HepG2 (cell line): ENCODE data around the gene RBBP5.

Experiments used
- CTCF ChIP-seq: sonication (generic); formaldehyde crosslinking; IDR thresholded peaks from 2 replicates; pipeline ENCODE4 v1.5.0; 2020; ENCODE audit warnings: mild to moderate bottlenecking, missing genetic modification reagents, moderate library complexity
- EZH2 ChIP-seq: conservative IDR thresholded peaks from 2 replicates; pipeline ENCODE4 v1.6.1; 2012; ENCODE audit warnings: mild to moderate bottlenecking, low read depth, low read length, moderate library complexity
- MAFK ChIP-seq, 2 experiments: IDR thresholded peaks in 1 of 2; conservative IDR thresholded peaks in 1 of 2; 2 replicates each; pipeline ENCODE4 v1.6.1; 2011; ENCODE audit warnings: improper control_type of control experiment in 2 of 2, low read length in 2 of 2

GRCh38 chr1:205043866-205044265 lies 77.9 kb downstream of the RBBP5 start:
- TF ChIP-seq CTCF (no peak), MAFK (conservative IDR thresholded peaks at IDR 0.05 in 1 of 2, IDR thresholded peaks at IDR 0.05 in 1 of 2; ENCODE audit: low read length in 2 of 2) (no peak), EZH2 (no peak)
